GM21723 (cell line): ENCODE measurements around the gene CFAP251.

Experiments
- ATAC-seq: cut with Tn5 transposase; IDR thresholded peaks from one replicate; pipeline ENCODE4 v1.9.1; 2021; ENCODE audit warnings: mild to moderate bottlenecking, moderate library complexity; ENCODE audit not compliant: unreplicated experiment

The CFAP251 gene

GRCh38 chr12:121996945-121997612, 78.7 kb downstream of the CFAP251 start:
- no peak for ATAC-seq

GRCh38 chr12:122001466-122002209, 83.2 kb downstream of the CFAP251 start:
- ATAC-seq: no peak

- no peak for ATAC-seq
Measured at GRCh38 chr12:122003651-122004611, 85.5 kb downstream of the CFAP251 start.

- ATAC-seq: no peak
Measured at GRCh38 chr12:122004633-122005071, 86.3 kb downstream of the CFAP251 start.

- ATAC-seq: no peak
Measured at GRCh38 chr12:122005252-122005776, 86.9 kb downstream of the CFAP251 start.

- ATAC-seq: no peak
Measured at GRCh38 chr12:122006186-122006926, 88.0 kb downstream of the CFAP251 start.

GRCh38 chr12:122009741-122010140, 91.3 kb downstream of the CFAP251 start:
- ATAC-seq: no peak

- ATAC-seq: no peak
Measured at GRCh38 chr12:122012184-122012583, 93.8 kb downstream of the CFAP251 start.

GRCh38 chr12:122013136-122013535, 94.7 kb downstream of the CFAP251 start:
- no peak for ATAC-seq

GRCh38 chr12:122013791-122014590, 95.6 kb downstream of the CFAP251 start:
- ATAC-seq: no peak

GRCh38 chr12:122014781-122015180, 96.4 kb downstream of the CFAP251 start:
- no peak for ATAC-seq

- no peak for ATAC-seq
Measured at GRCh38 chr12:122018457-122018856, 100.1 kb downstream of the CFAP251 start.

GRCh38 chr12:122018937-122019336, 100.5 kb downstream of the CFAP251 start:
- no peak for ATAC-seq

- no peak for ATAC-seq
Measured at GRCh38 chr12:122020795-122021192, 102.4 kb downstream of the CFAP251 start.

- ATAC-seq: no peak
Measured at GRCh38 chr12:122021193-122021821, 102.9 kb downstream of the CFAP251 start.

- ATAC-seq: no peak
Measured at GRCh38 chr12:122021822-122022392, 103.5 kb downstream of the CFAP251 start, which contains the start of gene BCL7A. BCL7A (plus strand) TSS chr12:122021884; CDS start chr12:122022092, 208 bp downstream.

- ATAC-seq: no peak
Measured at GRCh38 chr12:122022393-122023338, 104.3 kb downstream of the CFAP251 start.
